SH-SY5Y (cell line): ENCODE measurements around the gene FKBP1A.

Source experiments
- GATA2 ChIP-seq: IDR thresholded peaks from 2 replicates; pipeline ENCODE4 v1.6.1; 2011; ENCODE audit warnings: mild to moderate bottlenecking, low read depth, low read length
- GATA3 ChIP-seq: IDR thresholded peaks from 2 replicates; pipeline ENCODE4 v1.6.1; 2011; ENCODE audit warnings: low read depth, mild to moderate bottlenecking, low read length, moderate library complexity

DNA sequence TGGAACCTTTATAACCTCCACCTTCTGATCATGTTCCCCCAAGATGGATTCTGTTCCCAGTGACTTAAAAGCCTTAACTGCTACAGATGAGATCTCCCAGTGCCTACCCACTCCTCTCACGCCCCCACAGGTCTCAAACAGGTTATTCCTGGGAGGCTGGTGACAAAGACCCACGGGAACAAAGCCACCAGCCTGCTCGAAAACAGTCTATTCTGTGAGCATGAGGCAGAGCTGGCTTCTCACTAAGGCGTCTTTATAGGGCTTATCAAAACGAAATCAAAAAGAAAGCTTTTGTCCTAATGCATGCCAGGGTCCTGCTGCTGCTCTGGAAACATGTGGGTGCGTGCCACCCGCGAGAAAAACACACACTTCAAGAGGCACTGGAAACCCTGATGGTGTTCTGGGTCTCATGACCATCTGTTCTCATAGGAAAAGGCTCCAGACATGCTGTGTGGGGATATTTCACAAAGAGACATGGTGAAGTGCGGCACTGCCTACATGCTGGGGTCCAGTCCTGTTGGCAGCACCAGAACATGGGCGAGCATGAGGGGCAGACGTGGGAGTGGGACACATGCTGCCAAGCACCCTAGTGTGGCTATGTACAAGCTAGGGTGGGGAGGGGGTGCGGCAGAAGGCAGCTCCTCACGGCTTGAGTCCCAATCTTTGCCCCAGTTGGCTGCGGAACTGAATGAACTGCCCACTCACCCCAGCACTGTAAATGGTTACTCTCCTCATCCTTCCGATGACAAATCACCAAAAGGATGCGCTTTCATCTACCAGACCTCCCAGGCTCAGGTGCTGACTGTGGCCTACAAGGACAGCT is 2.1 kb downstream of the FKBP1A start:
- TF ChIP-seq GATA2, result no peak
- no peak for TF ChIP-seq GATA3
